ENCODE results near the gene SDCBP2.

DNA sequence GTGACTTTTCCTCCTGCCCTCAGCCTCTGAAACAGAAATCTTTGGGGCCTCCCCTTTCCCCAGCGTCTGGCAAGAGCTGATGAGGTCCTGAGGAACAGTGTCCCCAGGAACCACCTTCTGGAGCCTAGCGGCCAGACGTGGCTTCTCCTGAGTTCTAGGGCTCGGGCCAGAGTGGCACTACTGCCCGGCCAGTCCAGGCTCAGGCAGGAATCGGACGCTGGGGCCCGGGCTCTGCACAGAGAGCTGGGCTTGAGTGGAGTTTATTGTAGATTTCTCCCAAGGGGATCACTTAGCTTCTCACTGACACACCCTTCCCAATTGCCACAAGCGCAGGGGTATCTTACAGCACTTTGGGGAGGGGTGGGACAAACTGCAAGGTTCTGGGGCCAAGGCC is 20.2 kb downstream of the SDCBP2 start:
- TF ChIP-seq, protein P1, sequence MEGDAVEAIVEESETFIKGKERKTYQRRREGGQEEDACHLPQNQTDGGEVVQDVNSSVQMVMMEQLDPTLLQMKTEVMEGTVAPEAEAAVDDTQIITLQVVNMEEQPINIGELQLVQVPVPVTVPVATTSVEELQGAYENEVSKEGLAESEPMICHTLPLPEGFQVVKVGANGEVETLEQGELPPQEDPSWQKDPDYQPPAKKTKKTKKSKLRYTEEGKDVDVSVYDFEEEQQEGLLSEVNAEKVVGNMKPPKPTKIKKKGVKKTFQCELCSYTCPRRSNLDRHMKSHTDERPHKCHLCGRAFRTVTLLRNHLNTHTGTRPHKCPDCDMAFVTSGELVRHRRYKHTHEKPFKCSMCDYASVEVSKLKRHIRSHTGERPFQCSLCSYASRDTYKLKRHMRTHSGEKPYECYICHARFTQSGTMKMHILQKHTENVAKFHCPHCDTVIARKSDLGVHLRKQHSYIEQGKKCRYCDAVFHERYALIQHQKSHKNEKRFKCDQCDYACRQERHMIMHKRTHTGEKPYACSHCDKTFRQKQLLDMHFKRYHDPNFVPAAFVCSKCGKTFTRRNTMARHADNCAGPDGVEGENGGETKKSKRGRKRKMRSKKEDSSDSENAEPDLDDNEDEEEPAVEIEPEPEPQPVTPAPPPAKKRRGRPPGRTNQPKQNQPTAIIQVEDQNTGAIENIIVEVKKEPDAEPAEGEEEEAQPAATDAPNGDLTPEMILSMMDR (IDR thresholded peaks at IDR 0.05 in 4 of 5, conservative IDR thresholded peaks at IDR 0.05 in 1 of 5) = no peak
- TF ChIP-seq POLR2A (IDR thresholded peaks at IDR 0.05) = no peak
